NCI-H2196 (cell line): ENCODE measurements around the gene PRORP.
"Not testable (repeated sequence)": the region's sequence is repeated elsewhere in the genome, so short reads cannot be mapped to it uniquely, and the experiment has no call there.

Source experiments
- DNase-seq: peaks from one replicate; lab custom pipeline; 2025; ENCODE audit not compliant: unreplicated experiment; lab: John Stamatoyannopoulos, UW

PRORP gene

DNA sequence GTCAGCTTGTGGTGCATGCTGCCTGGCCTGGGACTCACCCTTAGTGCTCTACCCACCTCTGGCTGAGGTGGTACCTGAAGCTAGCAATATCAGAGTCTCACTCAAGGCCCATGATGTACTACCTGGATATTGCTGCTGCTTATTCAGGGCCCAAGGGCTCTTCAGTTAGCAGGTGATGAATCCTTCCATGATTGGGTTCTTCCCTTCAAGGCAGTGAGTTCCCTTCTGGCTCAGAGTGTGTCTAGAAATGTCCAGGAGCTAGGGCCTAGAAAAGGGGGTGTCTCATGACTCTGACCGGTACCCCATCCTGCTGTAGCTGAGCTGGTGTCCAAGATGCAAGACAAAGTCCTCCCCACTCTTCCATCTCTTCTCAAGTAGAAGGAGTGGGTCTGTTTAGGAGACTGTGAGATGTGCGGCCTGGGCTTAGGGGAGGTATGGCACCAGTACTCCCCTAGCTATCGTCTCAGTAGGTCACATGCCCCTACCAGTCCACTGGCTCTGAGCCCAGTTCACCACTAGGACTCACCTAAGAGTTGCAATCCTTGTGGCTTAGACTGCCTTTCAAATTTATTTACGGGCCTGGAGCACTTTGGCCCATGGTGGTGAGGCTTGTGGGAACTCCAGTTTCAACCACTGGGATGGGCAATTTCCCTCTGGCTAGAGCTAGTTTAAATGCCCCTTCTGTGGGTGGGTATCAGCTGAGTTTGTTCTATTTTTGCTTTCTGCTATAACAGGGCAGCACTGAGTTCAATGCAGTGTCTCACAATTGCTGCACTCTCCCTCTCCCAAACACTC lies 12.2 kb downstream of the PRORP start:
- no peak for DNase-seq

- DNase-seq = no peak
These were observed 16.2 kb downstream of the PRORP start for GRCh38 chr14:35138585-35138984.

DNA sequence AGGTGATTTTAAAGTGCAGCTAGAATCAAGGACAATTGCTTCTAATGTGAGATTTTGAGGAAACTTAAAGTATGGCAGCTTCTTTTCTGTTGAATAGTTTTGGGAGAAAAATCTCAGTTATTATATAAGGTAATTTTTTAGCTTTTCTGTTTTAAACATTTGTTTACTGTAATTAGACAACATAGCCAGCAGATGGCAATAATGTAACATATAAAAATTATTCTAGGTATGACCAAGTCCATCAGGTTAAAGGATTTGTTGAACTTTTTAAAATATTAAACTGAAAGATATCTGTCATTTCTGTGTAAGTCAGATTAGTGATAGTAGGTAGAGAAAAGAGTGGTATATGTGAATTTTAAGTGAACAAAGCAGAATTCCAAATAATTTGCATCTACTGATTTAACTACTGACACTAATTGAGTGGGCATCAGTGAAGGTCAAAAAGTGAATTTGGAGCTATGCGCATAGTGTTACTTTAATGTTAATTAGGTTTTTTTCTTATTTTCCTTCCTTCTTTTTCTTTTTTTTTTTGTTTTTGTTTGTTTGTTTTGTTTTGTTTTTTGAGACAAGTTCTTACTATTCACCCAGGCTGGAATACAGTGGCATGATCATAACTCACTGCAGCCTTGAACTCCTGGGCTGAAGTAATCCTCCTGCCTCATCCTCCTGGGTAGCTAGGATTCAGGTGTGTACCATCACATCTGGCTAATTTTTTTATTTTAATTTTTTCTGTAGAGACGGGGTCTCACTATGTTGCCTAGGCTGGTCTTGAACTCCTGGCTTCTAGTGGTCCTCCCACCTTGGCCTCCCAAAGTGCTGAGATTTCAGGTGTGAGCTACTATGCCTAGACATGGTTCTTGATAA lies 18.6 kb downstream of the PRORP start:
- no peak for DNase-seq

DNA sequence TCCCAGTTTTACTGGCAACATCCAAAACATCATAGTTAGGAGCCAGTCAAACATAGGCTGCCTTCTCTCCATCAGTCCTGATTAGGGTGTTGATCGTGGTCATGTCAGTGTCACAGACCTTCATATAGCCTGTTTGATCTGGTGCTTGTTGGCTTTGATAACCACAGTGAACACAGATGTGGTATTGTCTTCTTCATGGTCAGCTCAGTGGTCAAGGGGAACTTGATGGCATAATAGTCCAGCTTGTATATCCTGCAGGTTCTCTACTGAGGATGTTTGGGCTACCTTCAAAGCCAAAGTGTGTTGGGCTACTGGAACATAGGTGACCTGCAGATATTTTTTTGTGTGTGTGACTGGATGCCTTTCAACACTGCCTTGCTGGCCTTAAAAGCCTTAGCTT lies 21.7 kb downstream of the PRORP start:
- DNase-seq = no peak

GRCh38 chr14:35146711-35147149 lies 24.4 kb downstream of the PRORP start:
- no peak for DNase-seq

GRCh38 chr14:35147186-35147585 lies 24.8 kb downstream of the PRORP start:
- no peak for DNase-seq

- no peak for DNase-seq
These were observed 25.4 kb downstream of the PRORP start for GRCh38 chr14:35147711-35148110.

GRCh38 chr14:35149239-35149638 lies 26.9 kb downstream of the PRORP start:
- DNase-seq = no peak

GRCh38 chr14:35152531-35152930 lies 30.2 kb downstream of the PRORP start:
- DNase-seq = not testable (repeated sequence)

GRCh38 chr14:35154016-35154415 lies 31.7 kb downstream of the PRORP start:
- DNase-seq = no peak

GRCh38 chr14:35155962-35156361 lies 33.6 kb downstream of the PRORP start:
- DNase-seq = no peak

- no peak for DNase-seq
These were observed 36.1 kb downstream of the PRORP start for GRCh38 chr14:35158491-35158890.

- DNase-seq = no peak
These were observed 36.8 kb downstream of the PRORP start for GRCh38 chr14:35158951-35159653.

- DNase-seq = no peak
These were observed 37.5 kb downstream of the PRORP start for GRCh38 chr14:35159742-35160409.

DNA sequence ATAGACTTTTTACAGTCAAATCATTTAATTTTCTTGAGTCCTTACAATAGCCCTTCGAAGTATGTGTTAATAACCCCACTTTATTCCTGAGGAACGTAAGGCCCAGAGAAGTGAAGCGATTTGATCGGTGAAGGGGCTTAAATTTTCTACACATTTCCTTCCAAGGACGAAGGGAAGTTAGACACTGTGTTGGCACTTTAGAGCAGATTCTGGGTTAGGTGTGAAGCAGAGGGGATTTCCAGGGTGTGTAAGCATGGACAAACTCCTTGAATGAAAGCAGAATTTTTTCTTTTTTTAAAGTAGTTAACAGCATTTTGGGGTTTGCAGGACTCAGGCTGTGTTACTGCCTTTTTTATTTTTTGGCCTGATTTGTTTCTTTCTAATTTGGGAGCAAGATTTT lies 38.9 kb downstream of the PRORP start:
- DNase-seq = no peak

GRCh38 chr14:35163384-35163783 lies 41.0 kb downstream of the PRORP start:
- no peak for DNase-seq

- DNase-seq = no peak
These were observed 42.5 kb downstream of the PRORP start for GRCh38 chr14:35164849-35165248.

DNA sequence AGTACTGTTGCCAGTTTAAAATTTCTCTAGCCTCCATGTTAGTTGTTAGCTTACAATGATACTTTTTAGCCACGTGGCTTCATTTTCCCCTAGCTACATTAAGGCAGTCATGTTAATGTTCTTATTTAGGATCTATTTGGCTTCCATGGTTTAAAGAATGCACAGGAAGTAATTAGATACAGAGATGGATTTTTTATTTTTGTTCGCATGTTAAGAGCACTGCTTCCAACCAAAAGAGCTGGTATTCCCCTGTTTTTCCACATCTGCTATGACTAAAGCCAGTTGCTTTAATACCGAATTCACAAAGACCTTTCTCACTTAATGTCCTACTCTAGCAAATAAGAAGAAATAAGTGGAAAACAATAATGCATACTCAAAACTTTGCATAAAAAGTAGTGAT lies 45.1 kb downstream of the PRORP start:
- no peak for DNase-seq
